Tibial artery (tissue), 4 donors: ENCODE results near the gene IMMP2L.
"Not testable (repeated sequence)": the region's sequence is repeated elsewhere in the genome, so short reads cannot be mapped to it uniquely, and the experiment has no call there.

ENCODE experiments used
- DNase-seq, 2 donors: peaks; one replicate each; pipeline ENCODE4 v3.0.0-alpha.2; 2019
- H3K27ac ChIP-seq, 2 donors: fragments of 200-600 bp; sonication (generic) in 1 of 2; 1 replicate in 1 of 2; 2 replicates in 1 of 2; pipeline ENCODE4 v1.5.1; 2018 to 2019; ENCODE audit warnings: mild to moderate bottlenecking in 1 of 2
- H3K27me3 ChIP-seq, 2 donors: fragments of 200-600 bp; sonication (generic) in 1 of 2; one replicate each; pipeline versions ENCODE4 v1.5.1 to v1.6.0; 2016 to 2019
- H3K36me3 ChIP-seq, 3 donors: fragments of 200-600 bp; sonication (generic) in 2 of 3; one replicate each; pipeline ENCODE4 v1.5.1; 2016 to 2019; ENCODE audit warnings: mild to moderate bottlenecking in 2 of 3
- H3K4me1 ChIP-seq, 4 donors: fragments of 200-600 bp; sonication (generic) in 2 of 4; 1 replicate in 3 of 4; 2 replicates in 1 of 4; pipeline ENCODE4 v1.5.1; 2016 to 2019
- H3K4me3 ChIP-seq, 2 donors: fragments of 200-600 bp; sonication (generic) in 1 of 2; 1 replicate in 1 of 2; 2 replicates in 1 of 2; pipeline ENCODE4 v1.5.1; 2018 to 2019; ENCODE audit warnings: mild to moderate bottlenecking in 2 of 2
- H3K9me3 ChIP-seq, 3 donors: fragments of 200-600 bp; sonication (generic) in 1 of 3; one replicate each; pipeline ENCODE4 v1.5.1; 2016 to 2019
- intact Hi-C: fragments of 100-400 bp; cut with DNase I; formaldehyde crosslinking; loops from one replicate; pipeline ENCODE4 v1.15.0; 2023; ENCODE audit warnings: low total_unique reads
- TF ChIP-seq, protein P1 (sequence below), 2 experiments: fragments of 200-600 bp in 1 of 2; fragments of 450-650 bp in 1 of 2; IDR thresholded peaks; one replicate each; pipeline ENCODE4 v1.5.1; 2017 to 2019; ENCODE audit warnings: antibody characterized with exemption in 2 of 2, mild to moderate bottlenecking in 1 of 2, moderate library complexity in 1 of 2

The IMMP2L gene

DNA sequence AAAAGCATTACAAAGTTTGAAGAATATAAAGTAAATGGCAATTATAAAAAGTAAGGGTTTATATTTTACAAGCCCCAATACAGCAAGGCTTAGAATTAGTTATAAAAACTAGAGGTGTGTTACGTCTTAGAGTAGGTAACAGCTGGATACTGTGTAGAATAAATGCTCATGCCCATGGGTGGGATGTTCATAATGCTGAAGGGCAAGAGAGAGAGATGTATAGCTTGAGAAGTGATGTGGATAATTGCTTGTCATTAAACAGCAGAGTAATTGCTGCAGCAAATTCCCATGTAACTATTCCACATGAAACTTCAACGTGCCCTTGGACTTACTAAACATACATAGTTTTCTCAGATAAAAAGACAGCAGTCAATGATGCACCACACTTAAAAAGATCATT lies 233.8 kb downstream of the IMMP2L start:
- no peak overlapping the region for H3K4me3 ChIP-seq
- no peaks in the 10 kb centered on the region for H3K36me3 ChIP-seq
- no peaks in the 10 kb centered on the region for H3K4me1 ChIP-seq
- TF ChIP-seq, protein P1, sequence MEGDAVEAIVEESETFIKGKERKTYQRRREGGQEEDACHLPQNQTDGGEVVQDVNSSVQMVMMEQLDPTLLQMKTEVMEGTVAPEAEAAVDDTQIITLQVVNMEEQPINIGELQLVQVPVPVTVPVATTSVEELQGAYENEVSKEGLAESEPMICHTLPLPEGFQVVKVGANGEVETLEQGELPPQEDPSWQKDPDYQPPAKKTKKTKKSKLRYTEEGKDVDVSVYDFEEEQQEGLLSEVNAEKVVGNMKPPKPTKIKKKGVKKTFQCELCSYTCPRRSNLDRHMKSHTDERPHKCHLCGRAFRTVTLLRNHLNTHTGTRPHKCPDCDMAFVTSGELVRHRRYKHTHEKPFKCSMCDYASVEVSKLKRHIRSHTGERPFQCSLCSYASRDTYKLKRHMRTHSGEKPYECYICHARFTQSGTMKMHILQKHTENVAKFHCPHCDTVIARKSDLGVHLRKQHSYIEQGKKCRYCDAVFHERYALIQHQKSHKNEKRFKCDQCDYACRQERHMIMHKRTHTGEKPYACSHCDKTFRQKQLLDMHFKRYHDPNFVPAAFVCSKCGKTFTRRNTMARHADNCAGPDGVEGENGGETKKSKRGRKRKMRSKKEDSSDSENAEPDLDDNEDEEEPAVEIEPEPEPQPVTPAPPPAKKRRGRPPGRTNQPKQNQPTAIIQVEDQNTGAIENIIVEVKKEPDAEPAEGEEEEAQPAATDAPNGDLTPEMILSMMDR (IDR thresholded peaks at IDR 0.05) = no peak
- H3K27ac ChIP-seq = no peak overlapping the region
- no peaks in the 10 kb centered on the region for H3K27me3 ChIP-seq
- DNase-seq = no peak
- H3K9me3 ChIP-seq = no peaks in the 10 kb centered on the region
- intact Hi-C loops = no loop called here

DNA sequence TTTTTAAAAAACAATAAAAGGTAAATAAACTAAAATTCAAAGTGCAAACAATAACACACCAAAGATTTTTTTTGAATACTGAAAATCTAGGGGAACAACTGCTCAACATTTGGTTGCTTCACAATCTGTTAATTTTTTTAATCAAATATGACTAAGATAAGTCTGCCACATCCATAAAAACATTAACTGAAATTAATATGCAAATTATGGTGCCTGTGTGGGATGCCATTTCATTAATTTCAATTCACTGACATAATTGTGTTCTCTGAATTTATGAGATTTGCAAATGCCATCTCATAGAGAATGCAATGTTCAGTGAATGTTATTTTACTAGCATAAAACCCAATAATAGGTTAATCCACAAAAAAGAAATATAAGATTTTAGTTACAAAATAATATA lies 237.5 kb downstream of the IMMP2L start:
- Histone ChIP-seq H3K4me1 (no peaks in the 10 kb centered on the region), H3K36me3 (no peaks in the 10 kb centered on the region), H3K27me3 (no peaks in the 10 kb centered on the region), H3K27ac (no peak overlapping the region), H3K4me3 (no peak overlapping the region), H3K9me3 (no peaks in the 10 kb centered on the region)
- intact Hi-C loops = no loop called here
- TF ChIP-seq, protein P1 (IDR thresholded peaks at IDR 0.05) = no peak
- no peak for DNase-seq

DNA sequence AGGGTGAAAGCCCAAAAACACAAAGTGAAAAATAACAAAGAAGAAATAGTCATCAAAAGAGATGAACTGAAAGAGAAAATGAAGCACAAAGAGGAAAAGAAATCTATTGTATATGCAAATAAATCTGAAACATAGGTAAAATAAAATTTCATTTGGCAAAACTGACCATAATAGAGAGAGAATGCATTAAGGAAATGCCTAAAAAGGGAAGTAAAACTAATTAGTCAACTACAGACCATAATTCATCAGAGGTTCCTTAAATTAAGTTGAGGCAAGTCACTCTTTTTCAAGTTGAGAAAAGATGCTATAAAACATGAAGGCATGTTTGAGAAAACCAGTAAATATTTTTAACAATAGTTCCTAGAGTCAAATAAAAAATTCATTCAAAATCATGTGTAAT lies 238.1 kb downstream of the IMMP2L start:
- Histone ChIP-seq H3K9me3 (no peaks in the 10 kb centered on the region), H3K4me1 (no peaks in the 10 kb centered on the region), H3K4me3 (no peak overlapping the region), H3K27ac (no peak overlapping the region), H3K27me3 (no peaks in the 10 kb centered on the region), H3K36me3 (no peaks in the 10 kb centered on the region)
- intact Hi-C loops = no loop called here
- DNase-seq = no peak
- TF ChIP-seq, protein P1 (IDR thresholded peaks at IDR 0.05) = no peak

DNA sequence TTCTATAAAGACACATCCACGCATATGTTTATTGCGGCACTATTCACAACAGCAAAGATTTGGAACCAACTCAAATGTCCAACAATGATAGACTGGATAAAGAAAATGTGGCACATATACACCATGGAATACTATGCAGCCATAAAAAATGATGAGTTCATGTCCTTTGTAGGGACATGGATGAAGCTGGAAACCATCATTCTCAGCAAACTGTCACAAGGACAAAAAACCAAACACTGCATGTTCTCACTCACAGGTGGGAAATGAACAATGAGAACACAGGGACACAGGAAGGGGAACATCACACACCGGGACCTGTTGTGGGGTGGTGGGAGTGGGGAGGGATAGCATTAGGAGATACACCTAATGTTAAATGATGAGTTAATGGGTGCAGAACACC lies 238.6 kb downstream of the IMMP2L start:
- H3K36me3 ChIP-seq, H3K27ac ChIP-seq, H3K9me3 ChIP-seq, DNase-seq, H3K4me3 ChIP-seq, H3K4me1 ChIP-seq, intact Hi-C loops, H3K27me3 ChIP-seq: not testable (repeated sequence)

DNA sequence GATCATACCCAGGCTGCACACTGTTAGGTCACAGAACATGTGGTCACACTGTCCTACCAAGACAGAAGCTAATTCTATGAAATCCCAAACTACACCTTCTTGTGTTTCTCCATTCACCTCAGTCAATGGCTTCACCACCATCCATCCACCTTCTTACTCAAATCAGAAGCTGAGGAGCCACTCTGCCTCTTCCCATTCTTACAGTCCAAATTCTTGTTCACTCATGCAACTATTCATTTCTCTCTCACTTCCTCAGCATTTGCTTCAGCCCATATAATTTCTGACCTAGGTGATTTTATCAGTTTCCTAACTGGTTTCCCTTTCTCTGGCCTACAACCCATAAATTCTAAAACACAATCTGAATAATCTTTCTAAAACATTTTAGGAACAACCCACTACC lies 242.2 kb downstream of the IMMP2L start:
- Histone ChIP-seq H3K4me1 (no peaks in the 10 kb centered on the region), H3K27ac (no peak overlapping the region), H3K9me3 (no peaks in the 10 kb centered on the region), H3K27me3 (no peaks in the 10 kb centered on the region), H3K4me3 (no peak overlapping the region), H3K36me3 (no peaks in the 10 kb centered on the region)
- TF ChIP-seq, protein P1 (IDR thresholded peaks at IDR 0.05) = no peak
- intact Hi-C loops = no loop called here
- DNase-seq = no peak

DNA sequence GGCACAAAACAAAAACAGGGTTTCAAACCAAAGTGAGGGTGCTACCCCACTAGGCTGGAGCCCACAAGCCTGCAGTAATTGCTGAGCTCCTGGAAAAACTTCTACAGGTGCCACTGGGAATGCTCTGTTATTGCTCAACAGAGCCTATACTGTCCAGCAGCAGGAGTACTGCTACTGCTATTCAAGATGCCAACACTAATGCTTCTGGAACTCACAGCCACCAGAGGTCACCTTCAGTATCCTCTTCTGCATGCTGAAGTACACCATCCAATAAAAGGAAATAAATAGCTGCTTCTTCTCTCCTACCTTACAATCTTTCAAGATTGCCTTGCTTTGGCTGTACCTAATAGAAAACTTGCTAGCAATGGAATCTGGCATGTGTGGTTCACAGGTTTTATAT lies 249.3 kb downstream of the IMMP2L start:
- no peak overlapping the region for H3K27ac ChIP-seq
- H3K9me3 ChIP-seq = no peaks in the 10 kb centered on the region

More for the DNA sequence above, 249.3 kb downstream of the IMMP2L start:
- TF ChIP-seq, protein P1 (IDR thresholded peaks at IDR 0.05) = no peak
- no peak overlapping the region for H3K4me3 ChIP-seq
- H3K4me1 ChIP-seq = peaks cover 0 to 3% (median 0%) of the 10 kb centered on the region in 4 donors
- DNase-seq = no peak
- H3K36me3 ChIP-seq = no peaks in the 10 kb centered on the region
- intact Hi-C loops = no loop called here
- no peaks in the 10 kb centered on the region for H3K27me3 ChIP-seq
